Neural progenitor cell (in vitro differentiated cells): ENCODE results near the gene PDE9A. TPM values are rescaled to one million over a fixed set of nuclear protein-coding genes. Genes with fewer than 3 reads are reported as not detected.

Experiments
- DNase-seq: peaks from one replicate; pipeline ENCODE4 v3.0.0-alpha.2; 2016; ENCODE audit warnings: low spot score
- H2AFZ ChIP-seq: fragments of 200-600 bp; sonication (generic); replicated peaks from 2 replicates; pipeline ENCODE4 v1.6.1; 2016; ENCODE audit warnings: antibody characterized with exemption
- H3F3A ChIP-seq: fragments of 200-600 bp; sonication (generic); 2 replicates; pipeline ENCODE4 v1.6.1; 2016; ENCODE audit warnings: antibody characterized with exemption, low read depth
- H3K27ac ChIP-seq: fragments of 200-600 bp; sonication (generic); 2 replicates; pipeline ENCODE4 v1.5.1; 2016; ENCODE audit warnings: mild to moderate bottlenecking
- H3K27me3 ChIP-seq: fragments of 200-600 bp; sonication (generic); 2 replicates; pipeline ENCODE4 v1.6.1; 2016; ENCODE audit warnings: mild to moderate bottlenecking, moderate library complexity
- H3K36me3 ChIP-seq: fragments of 200-600 bp; sonication (generic); 2 replicates; pipeline ENCODE4 v1.5.1; 2016
- H3K4me1 ChIP-seq: fragments of 200-600 bp; sonication (generic); 2 replicates; pipeline ENCODE4 v1.6.1; 2016; ENCODE audit warnings: mixed run types
- H3K4me2 ChIP-seq: fragments of 200-600 bp; sonication (generic); 2 replicates; pipeline ENCODE4 v1.6.1; 2016
- H3K4me3 ChIP-seq: fragments of 200-600 bp; sonication (generic); 2 replicates; pipeline ENCODE4 v1.5.1; 2016
- H3K79me2 ChIP-seq: fragments of 200-600 bp; sonication (generic); 2 replicates; pipeline ENCODE4 v1.6.1; 2016; ENCODE audit warnings: low read depth
- H3K9ac ChIP-seq: fragments of 200-600 bp; sonication (generic); 2 replicates; pipeline ENCODE4 v1.6.1; 2016
- H3K9me3 ChIP-seq: fragments of 200-600 bp; sonication (generic); 2 replicates; pipeline ENCODE4 v1.5.1; 2016; ENCODE audit warnings: low read depth
- H4K20me1 ChIP-seq: fragments of 200-600 bp; sonication (generic); 2 replicates; pipeline ENCODE4 v1.6.1; 2016; ENCODE audit warnings: low read depth
- H3K27ac Mint-ChIP-seq: 3 replicates; pipeline ENCODE4 v1.8.0; 2021; ENCODE audit warnings: mixed read lengths
- H3K27me3 Mint-ChIP-seq: 2 replicates; pipeline ENCODE4 v1.8.0; 2022; ENCODE audit warnings: low read depth, mild to moderate bottlenecking, inconsistent platforms, moderate library complexity, mixed read lengths; ENCODE audit not compliant: insufficient read depth
- H3K36me3 Mint-ChIP-seq: 3 replicates; pipeline ENCODE4 v1.8.0; 2021; ENCODE audit warnings: mixed read lengths
- H3K4me1 Mint-ChIP-seq: 3 replicates; pipeline ENCODE4 v1.8.0; 2021; ENCODE audit warnings: mixed read lengths
- H3K4me3 Mint-ChIP-seq: 3 replicates; pipeline ENCODE4 v1.8.0; 2021; ENCODE audit warnings: mild to moderate bottlenecking, moderate library complexity, mixed read lengths
- H3K9me3 Mint-ChIP-seq: 3 replicates; pipeline ENCODE4 v1.8.0; 2020; ENCODE audit warnings: mixed read lengths
- EZH2 ChIP-seq: fragments of 200-600 bp; sonication (generic); IDR thresholded peaks from 2 replicates; pipeline ENCODE4 v1.6.1; 2017; ENCODE audit warnings: antibody characterized with exemption, mild to moderate bottlenecking, moderate library complexity
- EZH2phosphoT487 ChIP-seq: fragments of 200-600 bp; sonication (generic); IDR thresholded peaks from 2 replicates; pipeline ENCODE4 v1.6.1; 2017; ENCODE audit warnings: antibody characterized with exemption
- total RNA-seq: library from RNA; depleted of rRNA; stranded (reverse); fragments of >200 nt; gene quantifications from 2 replicates; pipeline ENCODE4 v1.2.3, GENCODE V29; 2015; ENCODE audit warnings: low replicate concordance
- TF ChIP-seq, protein P1 (sequence below): fragments of 200-600 bp; sonication (generic); IDR thresholded peaks from 2 replicates; pipeline ENCODE4 v1.5.1; 2017; ENCODE audit warnings: antibody characterized with exemption, mild to moderate bottlenecking

The PDE9A gene
- total RNA-seq, 1 donor from 2014 or later: 41.0 TPM

DNA sequence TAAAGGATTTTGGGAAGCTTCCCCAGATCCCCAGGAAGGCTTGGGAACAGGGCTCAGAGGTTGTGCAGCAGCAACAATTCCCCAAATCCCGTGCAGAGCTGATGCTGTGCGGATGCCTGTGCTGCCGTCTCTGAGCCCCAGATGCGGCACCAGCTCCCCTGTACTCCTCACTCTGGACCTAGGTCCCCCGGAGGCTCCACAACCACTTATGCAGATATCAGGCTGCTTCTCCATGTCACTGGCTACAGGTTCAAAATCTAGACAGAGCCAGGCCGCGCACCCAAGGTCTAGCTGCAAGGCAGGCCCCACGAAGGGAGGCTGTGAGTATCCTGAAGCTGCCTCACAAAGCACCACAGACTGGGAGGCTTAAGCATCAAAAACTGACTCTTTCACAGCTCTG is 81.6 kb downstream of the PDE9A start:
- Mint-ChIP-seq H3K27me3 (peaks cover 2% of the 10 kb centered on the region), H3K4me1 (peaks cover 23% of the 10 kb centered on the region), H3K9me3 (no peaks in the 10 kb centered on the region), H3K36me3 (peaks cover 23% of the 10 kb centered on the region), H3K4me3 (no peak overlapping the region), H3K27ac (no peak overlapping the region)
- no peak for DNase-seq
- Histone ChIP-seq H3K4me3 (no peak overlapping the region), H3K4me1 (no peaks in the 10 kb centered on the region), H3K4me2 (no peak overlapping the region), H4K20me1 (no peaks in the 10 kb centered on the region), H3F3A (no peaks in the 10 kb centered on the region), H2AFZ (no peak overlapping the region), H3K79me2 (no peaks in the 10 kb centered on the region), H3K27me3 (no peaks in the 10 kb centered on the region), H3K27ac (no peak overlapping the region), H3K36me3 (no peaks in the 10 kb centered on the region), H3K9ac (no peak overlapping the region), H3K9me3 (no peaks in the 10 kb centered on the region)
- no peak for TF ChIP-seq EZH2
- TF ChIP-seq EZH2phosphoT487: no peak
- TF ChIP-seq, protein P1, sequence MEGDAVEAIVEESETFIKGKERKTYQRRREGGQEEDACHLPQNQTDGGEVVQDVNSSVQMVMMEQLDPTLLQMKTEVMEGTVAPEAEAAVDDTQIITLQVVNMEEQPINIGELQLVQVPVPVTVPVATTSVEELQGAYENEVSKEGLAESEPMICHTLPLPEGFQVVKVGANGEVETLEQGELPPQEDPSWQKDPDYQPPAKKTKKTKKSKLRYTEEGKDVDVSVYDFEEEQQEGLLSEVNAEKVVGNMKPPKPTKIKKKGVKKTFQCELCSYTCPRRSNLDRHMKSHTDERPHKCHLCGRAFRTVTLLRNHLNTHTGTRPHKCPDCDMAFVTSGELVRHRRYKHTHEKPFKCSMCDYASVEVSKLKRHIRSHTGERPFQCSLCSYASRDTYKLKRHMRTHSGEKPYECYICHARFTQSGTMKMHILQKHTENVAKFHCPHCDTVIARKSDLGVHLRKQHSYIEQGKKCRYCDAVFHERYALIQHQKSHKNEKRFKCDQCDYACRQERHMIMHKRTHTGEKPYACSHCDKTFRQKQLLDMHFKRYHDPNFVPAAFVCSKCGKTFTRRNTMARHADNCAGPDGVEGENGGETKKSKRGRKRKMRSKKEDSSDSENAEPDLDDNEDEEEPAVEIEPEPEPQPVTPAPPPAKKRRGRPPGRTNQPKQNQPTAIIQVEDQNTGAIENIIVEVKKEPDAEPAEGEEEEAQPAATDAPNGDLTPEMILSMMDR: no peak

DNA sequence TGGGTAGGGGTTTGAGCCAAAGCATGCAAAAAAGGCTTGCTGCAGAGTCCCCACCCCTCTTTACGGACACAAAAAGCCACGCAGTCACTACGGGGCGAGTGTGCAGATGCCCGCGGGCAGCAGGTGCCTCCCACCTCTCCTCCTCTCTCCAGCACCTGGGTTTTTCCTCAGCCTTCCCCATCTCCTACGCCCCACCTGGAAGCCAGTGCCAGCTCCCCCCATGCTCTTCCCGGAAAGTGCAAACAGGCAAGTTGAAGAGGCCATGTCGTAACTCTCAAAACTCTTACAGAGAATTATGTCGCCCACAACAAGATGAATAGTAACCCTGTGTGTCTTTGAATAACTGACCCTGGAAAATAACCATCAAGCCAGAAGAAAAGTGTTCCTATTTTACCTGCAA is 82.5 kb downstream of the PDE9A start:
- Histone ChIP-seq H3K4me3 (no peak overlapping the region), H3K27ac (no peak overlapping the region), H3K79me2 (no peaks in the 10 kb centered on the region), H3K4me1 (no peaks in the 10 kb centered on the region), H3K4me2 (no peak overlapping the region), H2AFZ (no peak overlapping the region), H3K9ac (no peak overlapping the region), H3K9me3 (no peaks in the 10 kb centered on the region), H3K36me3 (no peaks in the 10 kb centered on the region), H3K27me3 (no peaks in the 10 kb centered on the region), H3F3A (no peaks in the 10 kb centered on the region), H4K20me1 (no peaks in the 10 kb centered on the region)
- TF ChIP-seq, protein P1: no peak
- TF ChIP-seq EZH2phosphoT487 (no peak), EZH2 (no peak)
- Mint-ChIP-seq H3K4me3 (no peak overlapping the region), H3K4me1 (peaks cover 23% of the 10 kb centered on the region), H3K36me3 (peaks cover 21% of the 10 kb centered on the region), H3K27ac (no peak overlapping the region), H3K9me3 (no peaks in the 10 kb centered on the region), H3K27me3 (peaks cover 2% of the 10 kb centered on the region)
- DNase-seq: no peak

- Mint-ChIP-seq H3K4me3 (no peak overlapping the region), H3K27me3 (peaks cover 2% of the 10 kb centered on the region), H3K36me3 (peaks cover 21% of the 10 kb centered on the region), H3K9me3 (no peaks in the 10 kb centered on the region), H3K4me1 (peaks cover 26% of the 10 kb centered on the region), H3K27ac (peak overlapping the region; percentile 78)
- no peak for DNase-seq
- Histone ChIP-seq H3K9ac (no peak overlapping the region), H3K4me1 (no peaks in the 10 kb centered on the region), H3K9me3 (no peaks in the 10 kb centered on the region), H3K36me3 (no peaks in the 10 kb centered on the region), H3K4me3 (no peak overlapping the region), H3K27ac (no peak overlapping the region), H2AFZ (no peak overlapping the region), H3K79me2 (no peaks in the 10 kb centered on the region), H3K27me3 (no peaks in the 10 kb centered on the region), H3F3A (no peaks in the 10 kb centered on the region), H3K4me2 (no peak overlapping the region), H4K20me1 (no peaks in the 10 kb centered on the region)
- TF ChIP-seq EZH2phosphoT487 (no peak), EZH2 (no peak)
- TF ChIP-seq, protein P1: no peak
Observed at GRCh38 chr21:42736646-42737350, 83.4 kb downstream of the PDE9A start.
